RWPE2 (cell line): ENCODE results near the gene SLC13A3.

Source experiments
- ATAC-seq: fragments of 200-7000 bp; cut with Tn5 transposase; 3 replicates; pipeline ENCODE4 v1.9.1; 2021; ENCODE audit warnings: low read depth
- DNase-seq: peaks from one replicate; pipeline ENCODE4 v3.0.0-alpha.2; 2020; ENCODE audit warnings: low spot score
- H3K27ac ChIP-seq: fragments of 450-650 bp; 2 replicates; pipeline ENCODE4 v1.5.1; 2017; ENCODE audit warnings: mild to moderate bottlenecking; ENCODE audit not compliant: poor library complexity, severe bottlenecking
- H3K27me3 ChIP-seq: fragments of 250-450 bp; sonication (Bioruptor Pico); 2 replicates; pipeline ENCODE4 v1.5.1; 2021; ENCODE audit warnings: mild to moderate bottlenecking, moderate library complexity; ENCODE audit not compliant: insufficient read depth, poor library complexity, severe bottlenecking
- H3K36me3 ChIP-seq: fragments of 250-450 bp; sonication (Bioruptor Pico); 2 replicates; pipeline ENCODE4 v1.5.1; 2020; ENCODE audit warnings: low read depth, mild to moderate bottlenecking, moderate library complexity
- H3K4me1 ChIP-seq: fragments of 250-450 bp; sonication (Bioruptor Pico); 2 replicates; pipeline ENCODE4 v1.5.1; 2021; ENCODE audit warnings: mild to moderate bottlenecking, moderate library complexity; ENCODE audit not compliant: insufficient read depth, poor library complexity, severe bottlenecking
- H3K4me3 ChIP-seq: fragments of 250-450 bp; sonication (Bioruptor Pico); 2 replicates; pipeline ENCODE4 v1.5.1; 2021; ENCODE audit warnings: mild to moderate bottlenecking, moderate library complexity; ENCODE audit not compliant: severe bottlenecking
- H3K9me3 ChIP-seq: fragments of 250-450 bp; sonication (Bioruptor Pico); 2 replicates; pipeline ENCODE4 v1.5.1; 2021; ENCODE audit warnings: mild to moderate bottlenecking, moderate library complexity; ENCODE audit not compliant: severe bottlenecking
- CTCF ChIP-seq: fragments of 450-650 bp; IDR thresholded peaks from one replicate; pipeline ENCODE4 v1.5.1; 2017; ENCODE audit warnings: mild to moderate bottlenecking, moderate library complexity; ENCODE audit not compliant: poor library complexity, severe bottlenecking

Gene SLC13A3

GRCh38 chr20:46607191-46607848 lies 43.9 kb downstream of the SLC13A3 start:
- H3K27ac ChIP-seq: no peak overlapping the region
- no peak for TF ChIP-seq CTCF
- H3K27me3 ChIP-seq: no peaks in the 10 kb centered on the region
- no peaks in the 10 kb centered on the region for H3K9me3 ChIP-seq
- H3K4me1 ChIP-seq: no peaks in the 10 kb centered on the region
- H3K36me3 ChIP-seq: no peaks in the 10 kb centered on the region
- H3K4me3 ChIP-seq: no peak overlapping the region
- no peak for ATAC-seq
- no peak for DNase-seq

GRCh38 chr20:46606817-46607190 lies 44.5 kb downstream of the SLC13A3 start:
- H3K27me3 ChIP-seq: no peaks in the 10 kb centered on the region
- H3K4me1 ChIP-seq: no peaks in the 10 kb centered on the region
- no peaks in the 10 kb centered on the region for H3K36me3 ChIP-seq
- DNase-seq: no peak
- ATAC-seq: no peak
- no peak for TF ChIP-seq CTCF
- no peak overlapping the region for H3K4me3 ChIP-seq
- H3K9me3 ChIP-seq: no peaks in the 10 kb centered on the region
- no peak overlapping the region for H3K27ac ChIP-seq

GRCh38 chr20:46605978-46606816 lies 45.1 kb downstream of the SLC13A3 start:
- no peak overlapping the region for H3K27ac ChIP-seq
- ATAC-seq: no peak

GRCh38 chr20:46605181-46605580 lies 46.1 kb downstream of the SLC13A3 start:
- DNase-seq (no peak), ATAC-seq (no peak)
- H3K27me3 ChIP-seq: no peaks in the 10 kb centered on the region
- H3K36me3 ChIP-seq: no peaks in the 10 kb centered on the region
- H3K4me3 ChIP-seq: no peak overlapping the region
- no peaks in the 10 kb centered on the region for H3K9me3 ChIP-seq
- H3K27ac ChIP-seq: no peak overlapping the region
- H3K4me1 ChIP-seq: no peaks in the 10 kb centered on the region
- no peak for TF ChIP-seq CTCF

More at GRCh38 chr20:46605978-46606816, 45.1 kb downstream of the SLC13A3 start:
- Histone ChIP-seq H3K27me3 (no peaks in the 10 kb centered on the region), H3K9me3 (no peaks in the 10 kb centered on the region), H3K36me3 (no peaks in the 10 kb centered on the region), H3K4me3 (no peak overlapping the region), H3K4me1 (no peaks in the 10 kb centered on the region)
- no peak for DNase-seq
- TF ChIP-seq CTCF: no peak
